ENCODE measurements around the gene AURKAIP1. TPM values are rescaled to one million over a fixed set of nuclear protein-coding genes. Genes with fewer than 3 reads are reported as not detected.

AURKAIP1 gene
- total and polyA plus RNA-seq, 8 donors: 36.9 to 127 (median 56.6) TPM

- Histone ChIP-seq H3K27ac (no peak overlapping the region), H3K4me1 (peaks cover 0 to 3% of the 10 kb centered on the region in 2 donors), H3K9me3 (no peaks in the 10 kb centered on the region), H3K36me3 (peaks cover 0 to 36% of the 10 kb centered on the region in 2 donors), H3K4me3 (no peak overlapping the region), H3K27me3 (no peaks in the 10 kb centered on the region)
- ATAC-seq: no peak
- DNase-seq: no peak
- TF ChIP-seq, protein P1, sequence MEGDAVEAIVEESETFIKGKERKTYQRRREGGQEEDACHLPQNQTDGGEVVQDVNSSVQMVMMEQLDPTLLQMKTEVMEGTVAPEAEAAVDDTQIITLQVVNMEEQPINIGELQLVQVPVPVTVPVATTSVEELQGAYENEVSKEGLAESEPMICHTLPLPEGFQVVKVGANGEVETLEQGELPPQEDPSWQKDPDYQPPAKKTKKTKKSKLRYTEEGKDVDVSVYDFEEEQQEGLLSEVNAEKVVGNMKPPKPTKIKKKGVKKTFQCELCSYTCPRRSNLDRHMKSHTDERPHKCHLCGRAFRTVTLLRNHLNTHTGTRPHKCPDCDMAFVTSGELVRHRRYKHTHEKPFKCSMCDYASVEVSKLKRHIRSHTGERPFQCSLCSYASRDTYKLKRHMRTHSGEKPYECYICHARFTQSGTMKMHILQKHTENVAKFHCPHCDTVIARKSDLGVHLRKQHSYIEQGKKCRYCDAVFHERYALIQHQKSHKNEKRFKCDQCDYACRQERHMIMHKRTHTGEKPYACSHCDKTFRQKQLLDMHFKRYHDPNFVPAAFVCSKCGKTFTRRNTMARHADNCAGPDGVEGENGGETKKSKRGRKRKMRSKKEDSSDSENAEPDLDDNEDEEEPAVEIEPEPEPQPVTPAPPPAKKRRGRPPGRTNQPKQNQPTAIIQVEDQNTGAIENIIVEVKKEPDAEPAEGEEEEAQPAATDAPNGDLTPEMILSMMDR (IDR thresholded peaks at IDR 0.05): no peak
- intact Hi-C loops (cut with DNase I): no loop called here
Observed at GRCh38 chr1:1381294-1381693, 6.3 kb upstream of the AURKAIP1 start.

- DNase-seq (no peak), ATAC-seq (no peak)
- intact Hi-C loops (cut with DNase I): no loop called here
- TF ChIP-seq, protein P1 (IDR thresholded peaks at IDR 0.05): no peak
- Histone ChIP-seq H3K36me3 (peaks cover 0 to 32% of the 10 kb centered on the region in 2 donors), H3K9me3 (no peaks in the 10 kb centered on the region), H3K27me3 (no peaks in the 10 kb centered on the region), H3K4me1 (peaks cover 0 to 7% of the 10 kb centered on the region in 2 donors), H3K27ac (no peak overlapping the region), H3K4me3 (no peak overlapping the region)
Observed at GRCh38 chr1:1380860-1381259, 5.9 kb upstream of the AURKAIP1 start.

DNA sequence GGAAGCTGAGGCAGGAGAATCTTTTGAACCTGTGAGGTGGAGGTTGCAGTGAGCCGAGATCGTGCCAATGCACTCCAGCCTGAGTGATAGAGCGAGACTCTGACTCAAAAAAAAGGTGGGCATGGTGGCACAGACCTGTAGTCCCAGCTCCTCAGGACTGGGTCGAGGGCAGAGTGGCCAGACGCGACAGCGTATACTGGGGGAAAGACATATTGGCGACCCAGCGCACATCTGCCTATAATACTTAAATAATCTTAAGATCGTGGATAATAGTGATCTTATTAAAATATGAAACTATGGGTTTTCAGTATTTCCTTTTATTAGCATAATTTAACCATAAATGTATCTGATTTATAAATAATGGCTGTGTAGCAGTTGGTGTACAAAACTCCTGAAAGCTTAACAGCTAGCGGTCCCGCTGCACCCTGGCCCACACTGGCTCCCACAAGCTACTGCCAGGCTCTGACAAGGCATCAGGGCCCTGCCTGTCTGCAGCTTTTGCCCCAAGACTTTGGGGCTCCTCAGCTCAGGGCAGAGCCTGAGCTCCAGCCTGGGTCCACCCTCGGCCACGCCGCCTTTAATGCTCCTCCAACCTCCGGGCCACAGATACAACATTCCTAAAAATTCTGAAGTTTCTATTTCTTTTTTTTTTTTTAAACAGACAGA is 2.7 kb upstream of the AURKAIP1 start:
- H3K27ac ChIP-seq: no peak overlapping the region
- peaks cover 11 to 26% of the 10 kb centered on the region in 2 donors for H3K4me1 ChIP-seq
- TF ChIP-seq, protein P1 (IDR thresholded peaks at IDR 0.05): no peak
- ATAC-seq (no peak), DNase-seq (peak in 1 of 4 donors; percentile 59)
- H3K27me3 ChIP-seq: no peaks in the 10 kb centered on the region
- no peaks in the 10 kb centered on the region for H3K9me3 ChIP-seq
- peaks cover 0 to 32% of the 10 kb centered on the region in 2 donors for H3K36me3 ChIP-seq
- intact Hi-C loops (cut with DNase I): no loop called here
- H3K4me3 ChIP-seq: no peak overlapping the region

DNA sequence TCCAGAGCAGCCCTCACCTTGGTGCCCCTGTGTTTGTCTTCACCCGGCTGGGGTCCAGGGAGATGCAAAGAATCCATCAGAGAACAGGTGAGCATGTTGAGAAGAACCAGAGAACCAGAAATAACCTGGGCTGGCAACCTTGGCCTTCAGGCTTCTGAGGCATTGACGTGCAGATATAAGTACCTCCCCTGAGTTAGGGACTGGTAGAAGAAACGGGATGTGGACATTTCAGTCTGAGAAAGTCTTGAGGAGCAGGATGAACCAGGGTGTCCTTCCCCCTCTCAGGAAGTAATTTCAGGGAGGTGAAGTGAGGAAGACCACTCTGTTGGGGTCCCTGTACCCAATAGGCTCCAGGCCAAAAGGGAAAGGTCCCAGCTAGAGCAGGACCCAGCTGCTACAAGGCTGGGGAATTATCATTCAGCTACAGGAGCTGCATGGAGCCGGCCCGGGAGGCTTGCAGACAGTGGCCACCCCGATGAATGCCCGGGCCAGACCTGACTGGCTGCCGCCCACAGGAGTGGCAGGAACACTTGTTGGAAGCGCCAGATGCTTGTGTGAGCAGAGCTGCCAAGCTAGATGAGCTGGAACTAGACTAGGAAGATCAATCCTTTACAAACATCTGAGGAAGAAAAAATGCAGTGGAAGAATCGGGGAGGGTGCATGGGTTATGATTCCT is 1.7 kb upstream of the AURKAIP1 start:
- intact Hi-C loops (cut with DNase I): no loop called here
- no peaks in the 10 kb centered on the region for H3K9me3 ChIP-seq
- no peaks in the 10 kb centered on the region for H3K27me3 ChIP-seq
- TF ChIP-seq, protein P1 (IDR thresholded peaks at IDR 0.05): no peak
- no peak overlapping the region for H3K27ac ChIP-seq
- peaks cover 0 to 29% of the 10 kb centered on the region in 2 donors for H3K36me3 ChIP-seq
- H3K4me1 ChIP-seq: peaks cover 16 to 36% of the 10 kb centered on the region in 2 donors
- peak overlapping the region in 1 of 2 donors; percentile 80 for H3K4me3 ChIP-seq
- no peak for ATAC-seq
- DNase-seq: peak in 1 of 4 donors; percentile 44

DNA sequence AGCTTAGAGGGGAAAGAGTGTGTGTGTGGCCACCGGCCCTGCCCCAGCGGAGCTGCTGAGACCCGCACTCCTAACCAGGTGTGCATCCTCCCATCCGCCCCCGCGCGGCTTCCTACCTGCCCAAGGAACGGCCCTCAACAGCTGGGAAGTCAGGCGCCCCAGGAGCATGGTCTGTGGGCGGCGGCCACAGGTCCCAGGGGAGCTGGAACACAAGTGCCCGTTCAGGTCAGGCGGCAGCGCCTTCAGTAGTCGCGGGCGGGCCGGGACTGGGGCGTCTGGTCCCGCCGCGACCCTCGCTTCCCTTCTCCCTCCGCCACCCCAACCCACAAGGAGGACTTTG is 448 bp downstream of the AURKAIP1 start:
- Histone ChIP-seq H3K4me3 (peak overlapping the region; percentile 80 to 96), H3K36me3 (peaks cover 0 to 14% of the 10 kb centered on the region in 2 donors), H3K9me3 (no peaks in the 10 kb centered on the region), H3K4me1 (peaks cover 18 to 46% of the 10 kb centered on the region in 2 donors), H3K27ac (peak overlapping the region; percentile 93 to 94), H3K27me3 (no peaks in the 10 kb centered on the region)
- ATAC-seq (peak; percentile 0), DNase-seq (no peak)
- intact Hi-C loops (cut with DNase I): no loop called here
- TF ChIP-seq, protein P1 (IDR thresholded peaks at IDR 0.05): no peak

All from left lung (tissue), 10 donors.